Panc1 (cell line): ENCODE data around the gene RASGEF1B. TPM values are rescaled to one million over a fixed set of nuclear protein-coding genes. Genes with fewer than 3 reads are reported as not detected.
"Not testable (repeated sequence)": the region's sequence is repeated elsewhere in the genome, so short reads cannot be mapped to it uniquely, and the experiment has no call there.

Experiments
- ATAC-seq: fragments of 200-7000 bp; cut with Tn5 transposase; 2 replicates; pipeline ENCODE4 v1.9.1; 2020; ENCODE audit warnings: mild to moderate bottlenecking, moderate library complexity
- BruUV-seq: library from RNA; stranded (reverse); fragments of 400-500 nt; replicated peaks from 2 replicates; lab custom pipeline; 2021; lab: Mats Ljungman, UMichigan
- CTCF ChIA-PET: fragments of 300-600 bp; sonication (Branson Sonifier 250); formaldehyde crosslinking; loops from one replicate; lab custom pipeline; 2022; ENCODE audit warnings: antibody characterized with exemption; lab: Charles Lee
- POLR2A ChIA-PET: fragments of 300-600 bp; sonication (Branson Sonifier 250); formaldehyde crosslinking; loops from one replicate; lab custom pipeline; 2022; ENCODE audit warnings: antibody characterized with exemption; lab: Charles Lee
- DNase-seq: peaks from one replicate; pipeline ENCODE4 v3.0.0-alpha.2; 2010; ENCODE audit warnings: low read depth, low spot score
- H3K27ac ChIP-seq: 2 replicates; pipeline ENCODE4 v1.5.1; 2011; ENCODE audit warnings: mild to moderate bottlenecking, low read length, inconsistent platforms
- H3K27me3 ChIP-seq: fragments of 200-500 bp; sonication (Bioruptor generic); 2 replicates; pipeline ENCODE4 v1.6.0; 2014; ENCODE audit warnings: low read length, inconsistent platforms; ENCODE audit not compliant: control insufficient read depth, insufficient read depth
- H3K36me3 ChIP-seq: fragments of 200-500 bp; sonication (Bioruptor generic); 2 replicates; pipeline ENCODE4 v1.5.1; 2014; ENCODE audit warnings: inconsistent platforms, mild to moderate bottlenecking, low read length, moderate library complexity; ENCODE audit not compliant: control insufficient read depth, insufficient read depth
- H3K4me1 ChIP-seq: 2 replicates; pipeline ENCODE4 v1.5.1; 2011; ENCODE audit warnings: inconsistent platforms, mild to moderate bottlenecking, low read length, moderate library complexity; ENCODE audit not compliant: control insufficient read depth, insufficient read depth
- H3K4me3 ChIP-seq, 2 experiments: 2 replicates each; pipeline ENCODE4 v1.5.1; 2011 to 2012; ENCODE audit warnings: low read depth in 2 of 2, low read length in 2 of 2, mild to moderate bottlenecking in 2 of 2, inconsistent platforms in 1 of 2, moderate library complexity in 1 of 2
- H3K9me3 ChIP-seq: fragments of 200-500 bp; sonication (Bioruptor generic); 2 replicates; pipeline ENCODE4 v1.5.1; 2014; ENCODE audit warnings: low read depth, mild to moderate bottlenecking, inconsistent platforms, low read length, moderate library complexity; ENCODE audit not compliant: control insufficient read depth, insufficient read depth
- CTCF ChIP-seq: fragments of 450-650 bp; IDR thresholded peaks from 2 replicates; pipeline ENCODE4 v1.5.1; 2017; ENCODE audit warnings: mild to moderate bottlenecking
- POLR2AphosphoS5 ChIP-seq: IDR thresholded peaks from 2 replicates; pipeline ENCODE4 v1.6.1; 2012; ENCODE audit warnings: mild to moderate bottlenecking, low read depth, low read length, moderate library complexity
- REST ChIP-seq, 2 experiments: IDR thresholded peaks; 2 replicates each; pipeline ENCODE4 v1.6.1; 2011 to 2012; ENCODE audit warnings: low read depth in 2 of 2, control low read depth in 1 of 2, low read length in 1 of 2, mild to moderate bottlenecking in 1 of 2, moderate library complexity in 1 of 2; ENCODE audit not compliant: insufficient read depth in 1 of 2
- SIN3A ChIP-seq: IDR thresholded peaks from 2 replicates; pipeline ENCODE4 v1.6.1; 2012; ENCODE audit warnings: low read depth, mild to moderate bottlenecking, low read length, moderate library complexity, borderline replicate concordance; ENCODE audit not compliant: insufficient read depth
- TCF7L2 ChIP-seq: IDR thresholded peaks from 2 replicates; pipeline ENCODE4 v1.6.1; 2011; ENCODE audit warnings: mild to moderate bottlenecking, low read depth, low read length, inconsistent platforms
- in situ Hi-C: cut with HindIII; loops from 2 replicates; pipeline ENCODE4 v1.10.0; 2016; ENCODE audit warnings: low sequenced_read_pairs, low pct_unique_long_range_greater_than_20kb
- intact Hi-C: fragments of 100-400 bp; cut with micrococcal nuclease; formaldehyde crosslinking; loops from one replicate; pipeline ENCODE4 v1.10.0; 2022; ENCODE audit not compliant: unreplicated experiment
- total RNA-seq: library from RNA; stranded (reverse); gene quantifications from one replicate; pipeline ENCODE4 v1.2.1, GENCODE V29; 2021; ENCODE audit not compliant: unreplicated experiment

Gene RASGEF1B
- total RNA-seq, 1 experiment from 2014 or later = not detected

- H3K9me3 ChIP-seq, BruUV-seq, CTCF ChIA-PET, ATAC-seq, in situ Hi-C loops, H3K27ac ChIP-seq, intact Hi-C loops, DNase-seq, H3K36me3 ChIP-seq, H3K4me3 ChIP-seq, H3K4me1 ChIP-seq, POLR2A ChIA-PET: not testable (repeated sequence)
- H3K27me3 ChIP-seq = peaks cover 20% of the 10 kb centered on the region
Observed at GRCh38 chr4:81473331-81474265, 1.9 kb upstream of the RASGEF1B start.

GRCh38 chr4:81472281-81473182 lies 825 bp upstream of the RASGEF1B start:
- ATAC-seq = peak; percentile 64
- no peak for DNase-seq
- peaks cover 3% of the 10 kb centered on the region; the same call in 1 of the 2 replicates for H3K4me1 ChIP-seq
- ChIA-PET POLR2A (no interaction called here), CTCF (interaction anchor here (0.7 kb wide), 1 partner anchor 723 kb away, joined by 3 read pairs; no protein-coding TSS in a partner anchor)
- in situ Hi-C loops (no loop called here), intact Hi-C loops (no loop called here)
- H3K36me3 ChIP-seq = no peaks in the 10 kb centered on the region
- H3K4me3 ChIP-seq = peak overlapping the region; percentile 34 to 50
- H3K27me3 ChIP-seq = peaks cover 20% of the 10 kb centered on the region
- no TSS peak for BruUV-seq
- H3K9me3 ChIP-seq = no peaks in the 10 kb centered on the region
- H3K27ac ChIP-seq = no peak overlapping the region
- TF ChIP-seq CTCF (peak; percentile 14; the same call in 1 of the 2 replicates), SIN3A (no peak)

GRCh38 chr4:81471298-81471587 lies 464 bp downstream of the RASGEF1B start:
- Histone ChIP-seq H3K9me3 (no peaks in the 10 kb centered on the region), H3K4me1 (peaks cover 3% of the 10 kb centered on the region; the same call in 1 of the 2 replicates), H3K4me3 (peak overlapping the region; percentile 34 to 50), H3K27me3 (peaks cover 20% of the 10 kb centered on the region), H3K27ac (no peak overlapping the region), H3K36me3 (no peaks in the 10 kb centered on the region)
- in situ Hi-C loops = no loop called here
- DNase-seq (no peak), ATAC-seq (peak; percentile 49; the same call in 1 of the 2 replicates)
- CTCF ChIA-PET = no interaction called here
- POLR2A ChIA-PET = no interaction called here
- BruUV-seq = no TSS peak
- intact Hi-C loops = no loop called here
- TF ChIP-seq REST (IDR thresholded peaks at IDR 0.05; ENCODE audit: insufficient read depth in 1 of 2, low read depth in 2 of 2, low read length in 1 of 2) (no peak), TCF7L2 (no peak), CTCF (no peak), POLR2AphosphoS5 (no peak), SIN3A (no peak)
